WTC11 (cell line): ENCODE measurements around the gene RBM43.

Experiments used
- CTCF ChIP-seq: fragments of 200-600 bp; IDR thresholded peaks from 2 replicates; pipeline ENCODE4 v1.8.0; 2022; ENCODE audit warnings: antibody characterized with exemption
- RELA ChIP-seq: sonication (generic); formaldehyde crosslinking; IDR thresholded peaks from 2 replicates; pipeline ENCODE4 v1.8.1; 2022; ENCODE audit warnings: missing genetic modification reagents, mild to moderate bottlenecking, borderline replicate concordance

- no peak for TF ChIP-seq RELA (CRISPR knock-in tag)
- TF ChIP-seq CTCF: no peak
Measured at GRCh38 chr2:151246152-151246551, 15.5 kb downstream of the RBM43 start.
